HepG2 (cell line): ENCODE results near the gene UNC5B. TPM values are rescaled to one million over a fixed set of nuclear protein-coding genes. Genes with fewer than 3 reads are reported as not detected.

Source experiments
- BRD4 ChIP-seq: sonication (generic); formaldehyde crosslinking; IDR thresholded peaks from 2 replicates; pipeline ENCODE4 v1.4.0; 2020; ENCODE audit warnings: missing genetic modification reagents
- HOXA3 ChIP-seq: sonication (generic); formaldehyde crosslinking; IDR thresholded peaks from 2 replicates; pipeline ENCODE4 v1.5.0; 2020; ENCODE audit warnings: missing genetic modification reagents
- KDM5A ChIP-seq: fragments of 200-600 bp; sonication (generic); IDR thresholded peaks from 2 replicates; pipeline ENCODE4 v1.7.0; 2018; ENCODE audit warnings: antibody characterized with exemption, mild to moderate bottlenecking, low read length, borderline replicate concordance
- NFE2L2 ChIP-seq: fragments of 150-350 bp; IDR thresholded peaks from 2 replicates; pipeline ENCODE4 v1.6.1; 2014; ENCODE audit warnings: low read length
- RNF219 ChIP-seq: sonication (generic); formaldehyde crosslinking; IDR thresholded peaks from 2 replicates; pipeline ENCODE4 v1.5.0; 2020; ENCODE audit warnings: mild to moderate bottlenecking, missing genetic modification reagents
- SMC3 ChIP-seq: IDR thresholded peaks from 2 replicates; pipeline ENCODE4 v1.6.1; 2011; ENCODE audit warnings: low read length, improper control_type of control experiment
- TBL1XR1 ChIP-seq: fragments of 150-350 bp; IDR thresholded peaks from 2 replicates; pipeline ENCODE4 v1.6.1; 2014; ENCODE audit warnings: borderline replicate concordance, low read length; ENCODE audit not compliant: partially characterized antibody
- ZBTB33 ChIP-seq: sonication (generic); formaldehyde crosslinking; IDR thresholded peaks from 2 replicates; pipeline ENCODE4 v1.4.0; 2020; ENCODE audit warnings: missing genetic modification reagents
- ZNF136 ChIP-seq: sonication (generic); formaldehyde crosslinking; IDR thresholded peaks from 2 replicates; pipeline ENCODE4 v1.8.1; 2022; ENCODE audit warnings: low read depth, mild to moderate bottlenecking, moderate library complexity, missing genetic modification reagents
- ZNF7 ChIP-seq: IDR thresholded peaks from 2 replicates; pipeline ENCODE4 v1.6.1; 2016; ENCODE audit warnings: missing biosample characterization, missing genetic modification reagents
- polyA plus RNA-seq, 8 experiments: library from polyadenylated mRNA; depleted of rRNA in 3 of 8; stranded (reverse) in 7 of 8; unstranded in 1 of 8; fragments of >200 nt; fragmentation: Illumina TruSeq in 4 of 8; extraction: Trizol in 4 of 8; gene quantifications; 2 replicates each; pipeline versions ENCODE4 v1.2.1 to v1.2.3, GENCODE V29; 2011 to 2016; ENCODE audit warnings: low read depth in 4 of 8, missing spikeins in 1 of 8, mixed read lengths in 1 of 8; ENCODE audit not compliant: insufficient read depth in 1 of 8
- total RNA-seq, 5 experiments: library from RNA; depleted of rRNA; stranded (reverse); fragments of >200 nt; fragmentation: Illumina TruSeq; extraction: Trizol; gene quantifications; 2 replicates each; pipeline ENCODE4 v1.2.3, GENCODE V29; 2016; ENCODE audit warnings: low read depth in 1 of 5
- TF ChIP-seq, protein P1 (sequence below): sonication (generic); formaldehyde crosslinking; IDR thresholded peaks from 2 replicates; pipeline ENCODE4 v1.8.0; 2022; ENCODE audit warnings: missing genetic modification reagents, mild to moderate bottlenecking, moderate library complexity, borderline replicate concordance

The UNC5B gene
- total and polyA plus RNA-seq, 2 of the 13 experiments (the other 11 are each of a cell fraction or from before 2014, with no cell fraction given), result 0.07 TPM

GRCh38 chr10:71245420-71246325 is 33.3 kb downstream of the UNC5B start (continued):
- TF ChIP-seq, protein P1, sequence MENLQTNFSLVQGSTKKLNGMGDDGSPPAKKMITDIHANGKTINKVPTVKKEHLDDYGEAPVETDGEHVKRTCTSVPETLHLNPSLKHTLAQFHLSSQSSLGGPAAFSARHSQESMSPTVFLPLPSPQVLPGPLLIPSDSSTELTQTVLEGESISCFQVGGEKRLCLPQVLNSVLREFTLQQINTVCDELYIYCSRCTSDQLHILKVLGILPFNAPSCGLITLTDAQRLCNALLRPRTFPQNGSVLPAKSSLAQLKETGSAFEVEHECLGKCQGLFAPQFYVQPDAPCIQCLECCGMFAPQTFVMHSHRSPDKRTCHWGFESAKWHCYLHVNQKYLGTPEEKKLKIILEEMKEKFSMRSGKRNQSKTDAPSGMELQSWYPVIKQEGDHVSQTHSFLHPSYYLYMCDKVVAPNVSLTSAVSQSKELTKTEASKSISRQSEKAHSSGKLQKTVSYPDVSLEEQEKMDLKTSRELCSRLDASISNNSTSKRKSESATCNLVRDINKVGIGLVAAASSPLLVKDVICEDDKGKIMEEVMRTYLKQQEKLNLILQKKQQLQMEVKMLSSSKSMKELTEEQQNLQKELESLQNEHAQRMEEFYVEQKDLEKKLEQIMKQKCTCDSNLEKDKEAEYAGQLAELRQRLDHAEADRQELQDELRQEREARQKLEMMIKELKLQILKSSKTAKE, result no peak
- TF ChIP-seq KDM5A, result no peak
- TF ChIP-seq SMC3, result no peak
- TF ChIP-seq ZNF7, result no peak
- no peak for TF ChIP-seq NFE2L2
- TF ChIP-seq RNF219 (CRISPR knock-in tag), result no peak
- TF ChIP-seq ZBTB33 (CRISPR knock-in tag), result no peak
- TF ChIP-seq HOXA3 (CRISPR knock-in tag), result no peak
- TF ChIP-seq TBL1XR1, result no peak
- no peak for TF ChIP-seq ZNF136 (CRISPR knock-in tag)
- no peak for TF ChIP-seq BRD4 (CRISPR knock-in tag)
- TF ChIP-seq, all 625 proteins: peak for 0
